ENCODE measurements around the gene CTNNA2. TPM values are rescaled to one million over a fixed set of nuclear protein-coding genes. Genes with fewer than 3 reads are reported as not detected.

The CTNNA2 gene
- total RNA-seq, 1 donor from 2014 or later = 15.0 TPM

- no peaks in the 10 kb centered on the region for H3K27me3 Mint-ChIP-seq
- TF ChIP-seq CTCF (conservative IDR thresholded peaks at IDR 0.05) = no peak
- no peak for DNase-seq (ENCODE audit: extremely low spot score, unreplicated experiment)
- H3K27ac Mint-ChIP-seq = no peak overlapping the region
- no peaks in the 10 kb centered on the region for H3K9me3 Mint-ChIP-seq
- H3K4me3 Mint-ChIP-seq = no peak overlapping the region
- H3K36me3 Mint-ChIP-seq = no peaks in the 10 kb centered on the region
- no peaks in the 10 kb centered on the region for H3K4me1 Mint-ChIP-seq (ENCODE audit: unreplicated experiment)
Observed at GRCh38 chr2:80151248-80151647, 638.4 kb downstream of the CTNNA2 start.

- Mint-ChIP-seq H3K4me3 (no peak overlapping the region), H3K36me3 (no peaks in the 10 kb centered on the region), H3K27me3 (no peaks in the 10 kb centered on the region), H3K4me1 (ENCODE audit: unreplicated experiment) (no peaks in the 10 kb centered on the region), H3K9me3 (no peaks in the 10 kb centered on the region), H3K27ac (no peak overlapping the region)
- no peak for DNase-seq (ENCODE audit: extremely low spot score, unreplicated experiment)
- no peak for TF ChIP-seq CTCF (conservative IDR thresholded peaks at IDR 0.05)
Observed at GRCh38 chr2:80151651-80152050, 638.8 kb downstream of the CTNNA2 start.

- H3K9me3 Mint-ChIP-seq = no peaks in the 10 kb centered on the region
- no peaks in the 10 kb centered on the region for H3K36me3 Mint-ChIP-seq
- TF ChIP-seq CTCF (conservative IDR thresholded peaks at IDR 0.05) = no peak
- H3K4me1 Mint-ChIP-seq (ENCODE audit: unreplicated experiment) = no peaks in the 10 kb centered on the region
- no peak overlapping the region for H3K4me3 Mint-ChIP-seq
- no peak overlapping the region for H3K27ac Mint-ChIP-seq
- H3K27me3 Mint-ChIP-seq = no peaks in the 10 kb centered on the region
- no peak for DNase-seq (ENCODE audit: extremely low spot score, unreplicated experiment)
Observed at GRCh38 chr2:80153151-80153550, 640.3 kb downstream of the CTNNA2 start.

GRCh38 chr2:80153768-80154167, 640.9 kb downstream of the CTNNA2 start:
- H3K9me3 Mint-ChIP-seq = no peaks in the 10 kb centered on the region
- no peak for TF ChIP-seq CTCF (conservative IDR thresholded peaks at IDR 0.05)
- no peak overlapping the region for H3K4me3 Mint-ChIP-seq
- H3K36me3 Mint-ChIP-seq = no peaks in the 10 kb centered on the region
- no peaks in the 10 kb centered on the region for H3K4me1 Mint-ChIP-seq (ENCODE audit: unreplicated experiment)
- no peak overlapping the region for H3K27ac Mint-ChIP-seq
- DNase-seq (ENCODE audit: extremely low spot score, unreplicated experiment) = no peak
- no peaks in the 10 kb centered on the region for H3K27me3 Mint-ChIP-seq

GRCh38 chr2:80154231-80154915, 641.5 kb downstream of the CTNNA2 start:
- no peaks in the 10 kb centered on the region for H3K27me3 Mint-ChIP-seq
- TF ChIP-seq CTCF (conservative IDR thresholded peaks at IDR 0.05) = no peak
- no peaks in the 10 kb centered on the region for H3K9me3 Mint-ChIP-seq
- no peak for DNase-seq (ENCODE audit: extremely low spot score, unreplicated experiment)
- no peaks in the 10 kb centered on the region for H3K36me3 Mint-ChIP-seq
- no peaks in the 10 kb centered on the region for H3K4me1 Mint-ChIP-seq (ENCODE audit: unreplicated experiment)
- H3K4me3 Mint-ChIP-seq = no peak overlapping the region
- no peak overlapping the region for H3K27ac Mint-ChIP-seq
